SU-DHL-6 (cell line): ENCODE results near the gene PXN.

Experiments
- H2AFZ ChIP-seq: fragments of 200-600 bp; sonication (generic); 2 replicates; pipeline ENCODE4 v1.6.1; 2014; ENCODE audit warnings: low read depth, mild to moderate bottlenecking, moderate library complexity, mixed read lengths, antibody characterized with exemption, low read length; ENCODE audit not compliant: severe bottlenecking
- H3F3A ChIP-seq: fragments of 200-600 bp; shearing (Covaris generic); 2 replicates; pipeline ENCODE4 v1.6.0; 2016; ENCODE audit warnings: antibody characterized with exemption, mild to moderate bottlenecking; ENCODE audit not compliant: insufficient read depth
- H3K27ac ChIP-seq: fragments of 200-600 bp; sonication (generic); 2 replicates; pipeline ENCODE4 v1.5.1; 2016; ENCODE audit warnings: low read depth, mild to moderate bottlenecking, low read length, moderate library complexity, mixed read lengths
- H3K27me3 ChIP-seq: fragments of 200-600 bp; sonication (generic), shearing (Covaris generic); 2 replicates; pipeline ENCODE4 v1.6.0; 2014; ENCODE audit warnings: mild to moderate bottlenecking, low read length
- H3K36me3 ChIP-seq: fragments of 200-600 bp; sonication (generic); 2 replicates; pipeline ENCODE4 v1.6.1; 2014; ENCODE audit warnings: mild to moderate bottlenecking, low read length, mixed read lengths
- H3K4me2 ChIP-seq: fragments of 300-600, 200-600 bp; shearing (Covaris generic), sonication (generic); 2 replicates; pipeline ENCODE4 v1.6.0; 2014; ENCODE audit warnings: low read length, low read depth, mild to moderate bottlenecking; ENCODE audit not compliant: poor library complexity, severe bottlenecking
- H3K4me3 ChIP-seq: fragments of 200-600 bp; sonication (generic); 2 replicates; pipeline ENCODE4 v1.5.1; 2014; ENCODE audit warnings: antibody characterized with exemption, low read length, mild to moderate bottlenecking, mixed read lengths; ENCODE audit not compliant: insufficient read depth, poor library complexity, severe bottlenecking
- H3K79me2 ChIP-seq: fragments of 200-600 bp; sonication (generic); 2 replicates; pipeline ENCODE4 v1.6.1; 2014; ENCODE audit warnings: mild to moderate bottlenecking, low read length, moderate library complexity; ENCODE audit not compliant: insufficient read depth
- H3K9ac ChIP-seq: fragments of 200-600 bp; sonication (generic); 2 replicates; pipeline ENCODE4 v1.7.0; 2014; ENCODE audit warnings: mild to moderate bottlenecking, low read length
- H3K9me2 ChIP-seq: fragments of 200-600 bp; sonication (generic); replicated peaks from 2 replicates; pipeline ENCODE4 v1.6.1; 2014; ENCODE audit warnings: low read length; ENCODE audit not compliant: insufficient read depth
- H3K9me3 ChIP-seq: fragments of 200-600 bp; sonication (generic); 2 replicates; pipeline ENCODE4 v1.6.1; 2014; ENCODE audit warnings: low read length, mixed read lengths; ENCODE audit not compliant: insufficient read depth
- H4K20me1 ChIP-seq: fragments of 200-600 bp; sonication (generic); 2 replicates; pipeline ENCODE4 v1.6.1; 2014; ENCODE audit warnings: low read depth, mild to moderate bottlenecking, antibody characterized with exemption, low read length, moderate library complexity, mixed read lengths
- EZH2phosphoT487 ChIP-seq: fragments of 200-600 bp; sonication (generic), shearing (Covaris generic); conservative IDR thresholded peaks from 2 replicates; pipeline ENCODE4 v1.6.1; 2018; ENCODE audit warnings: mild to moderate bottlenecking, antibody characterized with exemption, low read length, moderate library complexity, mixed read lengths
- TF ChIP-seq, protein P1 (sequence below): fragments of 200-600 bp; sonication (generic); IDR thresholded peaks from one replicate; pipeline ENCODE4 v1.5.1; 2017; ENCODE audit warnings: antibody characterized with exemption, mild to moderate bottlenecking, low read length, moderate library complexity; ENCODE audit not compliant: insufficient read depth, poor library complexity, severe bottlenecking

The PXN gene

DNA sequence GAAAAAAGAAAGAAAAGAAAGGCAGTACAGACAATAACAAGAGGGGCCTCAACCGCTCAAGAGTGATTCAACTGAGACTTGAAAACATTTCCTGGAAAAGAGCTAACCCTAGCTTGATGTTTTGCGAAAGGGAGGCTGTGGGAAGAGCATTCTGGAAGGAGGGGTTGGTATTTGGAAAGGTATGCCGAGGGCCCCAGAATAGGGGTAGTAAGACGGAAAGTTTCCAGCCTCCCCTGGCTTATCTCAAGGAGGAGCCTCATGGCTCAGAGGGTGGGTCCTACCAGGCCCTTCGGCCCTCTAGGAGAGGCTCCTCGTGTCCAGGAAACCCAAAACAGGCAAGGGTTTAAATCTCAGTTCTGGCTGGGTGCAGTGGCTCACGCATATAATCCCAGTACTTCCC lies 17.8 kb upstream of the PXN start:
- Histone ChIP-seq H3K36me3 (no peaks in the 10 kb centered on the region), H3K9me2 (no peaks in the 10 kb centered on the region), H2AFZ (no peak overlapping the region), H4K20me1 (no peaks in the 10 kb centered on the region), H3K27ac (no peak overlapping the region), H3K9ac (no peak overlapping the region), H3K4me3 (no peak overlapping the region), H3K79me2 (no peaks in the 10 kb centered on the region), H3K27me3 (no peaks in the 10 kb centered on the region), H3K9me3 (no peaks in the 10 kb centered on the region), H3F3A (no peaks in the 10 kb centered on the region), H3K4me2 (no peak overlapping the region)
- TF ChIP-seq, protein P1, sequence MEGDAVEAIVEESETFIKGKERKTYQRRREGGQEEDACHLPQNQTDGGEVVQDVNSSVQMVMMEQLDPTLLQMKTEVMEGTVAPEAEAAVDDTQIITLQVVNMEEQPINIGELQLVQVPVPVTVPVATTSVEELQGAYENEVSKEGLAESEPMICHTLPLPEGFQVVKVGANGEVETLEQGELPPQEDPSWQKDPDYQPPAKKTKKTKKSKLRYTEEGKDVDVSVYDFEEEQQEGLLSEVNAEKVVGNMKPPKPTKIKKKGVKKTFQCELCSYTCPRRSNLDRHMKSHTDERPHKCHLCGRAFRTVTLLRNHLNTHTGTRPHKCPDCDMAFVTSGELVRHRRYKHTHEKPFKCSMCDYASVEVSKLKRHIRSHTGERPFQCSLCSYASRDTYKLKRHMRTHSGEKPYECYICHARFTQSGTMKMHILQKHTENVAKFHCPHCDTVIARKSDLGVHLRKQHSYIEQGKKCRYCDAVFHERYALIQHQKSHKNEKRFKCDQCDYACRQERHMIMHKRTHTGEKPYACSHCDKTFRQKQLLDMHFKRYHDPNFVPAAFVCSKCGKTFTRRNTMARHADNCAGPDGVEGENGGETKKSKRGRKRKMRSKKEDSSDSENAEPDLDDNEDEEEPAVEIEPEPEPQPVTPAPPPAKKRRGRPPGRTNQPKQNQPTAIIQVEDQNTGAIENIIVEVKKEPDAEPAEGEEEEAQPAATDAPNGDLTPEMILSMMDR, result no peak

GRCh38 chr12:120278137-120279069 lies 12.9 kb upstream of the PXN start:
- no peak overlapping the region for H3K9ac ChIP-seq
- H3F3A ChIP-seq, result no peaks in the 10 kb centered on the region; the same call in 1 of the 2 replicates
- no peak overlapping the region for H3K4me2 ChIP-seq
- H3K9me2 ChIP-seq, result no peaks in the 10 kb centered on the region
- H3K9me3 ChIP-seq, result no peaks in the 10 kb centered on the region
- H4K20me1 ChIP-seq, result no peaks in the 10 kb centered on the region
- H3K27ac ChIP-seq, result no peak overlapping the region
- TF ChIP-seq, protein P1, result no peak
- H2AFZ ChIP-seq, result no peak overlapping the region
- H3K36me3 ChIP-seq, result no peaks in the 10 kb centered on the region
- H3K4me3 ChIP-seq, result no peak overlapping the region
- H3K27me3 ChIP-seq, result no peaks in the 10 kb centered on the region
- H3K79me2 ChIP-seq, result no peaks in the 10 kb centered on the region

DNA sequence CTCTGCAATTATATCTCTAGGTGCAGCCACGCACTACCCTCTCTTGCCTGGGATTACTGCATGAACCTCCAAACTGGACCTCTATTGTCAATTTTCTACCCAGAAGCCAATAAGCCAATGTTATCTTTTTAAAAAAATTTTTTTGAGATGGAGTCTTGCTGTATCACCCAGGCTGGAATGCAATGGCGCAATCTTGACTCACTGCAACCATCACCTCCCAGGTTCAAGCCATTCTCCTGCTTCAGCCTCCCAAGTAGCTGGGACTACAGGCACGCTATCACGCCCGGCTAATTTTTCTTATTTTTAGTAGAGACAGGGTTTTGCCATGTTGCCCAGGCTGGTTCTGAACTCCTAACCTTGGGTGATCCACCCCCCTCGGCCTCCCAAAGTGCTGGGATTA lies 11.2 kb upstream of the PXN start:
- no peak overlapping the region for H3K9ac ChIP-seq
- H3K4me2 ChIP-seq, result no peak overlapping the region
- no peak overlapping the region for H3K27ac ChIP-seq
- H2AFZ ChIP-seq, result no peak overlapping the region
- H3K36me3 ChIP-seq, result no peaks in the 10 kb centered on the region
- H3K27me3 ChIP-seq, result no peaks in the 10 kb centered on the region
- H3K79me2 ChIP-seq, result no peaks in the 10 kb centered on the region
- no peaks in the 10 kb centered on the region; the same call in 1 of the 2 replicates for H3F3A ChIP-seq
- TF ChIP-seq EZH2phosphoT487, result no peak
- TF ChIP-seq, protein P1, result no peak
- no peaks in the 10 kb centered on the region for H4K20me1 ChIP-seq
- H3K4me3 ChIP-seq, result no peak overlapping the region
- H3K9me2 ChIP-seq, result no peaks in the 10 kb centered on the region
- H3K9me3 ChIP-seq, result no peaks in the 10 kb centered on the region
